HepG2 (cell line): ENCODE measurements around the gene SOCS7. TPM values are rescaled to one million over a fixed set of nuclear protein-coding genes. Genes with fewer than 3 reads are reported as not detected.

ENCODE experiments used
- ARID2 ChIP-seq: sonication (generic); formaldehyde crosslinking; IDR thresholded peaks from 2 replicates; pipeline ENCODE4 v1.8.1; 2022; ENCODE audit warnings: mild to moderate bottlenecking, missing genetic modification reagents, borderline replicate concordance
- CCDC6 ChIP-seq: sonication (generic); formaldehyde crosslinking; IDR thresholded peaks from 2 replicates; pipeline ENCODE4 v1.8.1; 2022; ENCODE audit warnings: mild to moderate bottlenecking, missing genetic modification reagents, moderate library complexity
- ELF3 ChIP-seq: IDR thresholded peaks from 2 replicates; pipeline ENCODE4 v1.6.1; 2016; ENCODE audit warnings: missing genetic modification reagents, missing compliant biosample characterization
- FOSL2 ChIP-seq: sonication (generic); formaldehyde crosslinking; IDR thresholded peaks from 2 replicates; pipeline ENCODE4 v1.4.0; 2020; ENCODE audit warnings: missing genetic modification reagents
- KIAA2018 ChIP-seq: sonication (generic); formaldehyde crosslinking; IDR thresholded peaks from 2 replicates; pipeline ENCODE4 v1.5.0; 2020; ENCODE audit warnings: mild to moderate bottlenecking, missing genetic modification reagents, borderline replicate concordance
- NFYC ChIP-seq: IDR thresholded peaks from 2 replicates; pipeline ENCODE4 v1.6.1; 2016; ENCODE audit warnings: missing genetic modification reagents, missing compliant biosample characterization
- TAF1 ChIP-seq: sonication (generic); formaldehyde crosslinking; IDR thresholded peaks from 2 replicates; pipeline ENCODE4 v1.4.0; 2020; ENCODE audit warnings: missing genetic modification reagents
- TGIF2 ChIP-seq: IDR thresholded peaks from 2 replicates; pipeline ENCODE4 v1.6.1; 2016; ENCODE audit warnings: control low read depth, missing compliant biosample characterization
- ZBTB25 ChIP-seq: IDR thresholded peaks from 2 replicates; pipeline ENCODE4 v1.6.1; 2018; ENCODE audit warnings: missing genetic modification reagents
- ZNF326 ChIP-seq: sonication (generic); formaldehyde crosslinking; IDR thresholded peaks from 2 replicates; pipeline ENCODE4 v1.4.0; 2020; ENCODE audit warnings: missing genetic modification reagents, borderline replicate concordance
- ZNF362 ChIP-seq: sonication (generic); formaldehyde crosslinking; IDR thresholded peaks from 2 replicates; pipeline ENCODE4 v1.4.0; 2020; ENCODE audit warnings: missing genetic modification reagents, mild to moderate bottlenecking, borderline replicate concordance
- polyA plus RNA-seq, 8 experiments: library from polyadenylated mRNA; depleted of rRNA in 3 of 8; stranded (reverse) in 7 of 8; unstranded in 1 of 8; fragments of >200 nt; fragmentation: Illumina TruSeq in 4 of 8; extraction: Trizol in 4 of 8; gene quantifications; 2 replicates each; pipeline versions ENCODE4 v1.2.1 to v1.2.3, GENCODE V29; 2011 to 2016; ENCODE audit warnings: low read depth in 4 of 8, missing spikeins in 1 of 8, mixed read lengths in 1 of 8; ENCODE audit not compliant: insufficient read depth in 1 of 8
- total RNA-seq, 5 experiments: library from RNA; depleted of rRNA; stranded (reverse); fragments of >200 nt; fragmentation: Illumina TruSeq; extraction: Trizol; gene quantifications; 2 replicates each; pipeline ENCODE4 v1.2.3, GENCODE V29; 2016; ENCODE audit warnings: low read depth in 1 of 5
- TF ChIP-seq, protein P1 (sequence below): sonication (generic); formaldehyde crosslinking; IDR thresholded peaks from 2 replicates; pipeline ENCODE4 v1.5.0; 2020; ENCODE audit warnings: missing genetic modification reagents
- TF ChIP-seq, protein P2 (sequence below): sonication (generic); formaldehyde crosslinking; IDR thresholded peaks from 2 replicates; pipeline ENCODE4 v1.5.0; 2020; ENCODE audit warnings: missing genetic modification reagents, mild to moderate bottlenecking, borderline replicate concordance

SOCS7 gene
- total and polyA plus RNA-seq, 2 of the 13 experiments (the other 11 are each of a cell fraction or from before 2014, with no cell fraction given), result 19.2 to 24.2 TPM

DNA sequence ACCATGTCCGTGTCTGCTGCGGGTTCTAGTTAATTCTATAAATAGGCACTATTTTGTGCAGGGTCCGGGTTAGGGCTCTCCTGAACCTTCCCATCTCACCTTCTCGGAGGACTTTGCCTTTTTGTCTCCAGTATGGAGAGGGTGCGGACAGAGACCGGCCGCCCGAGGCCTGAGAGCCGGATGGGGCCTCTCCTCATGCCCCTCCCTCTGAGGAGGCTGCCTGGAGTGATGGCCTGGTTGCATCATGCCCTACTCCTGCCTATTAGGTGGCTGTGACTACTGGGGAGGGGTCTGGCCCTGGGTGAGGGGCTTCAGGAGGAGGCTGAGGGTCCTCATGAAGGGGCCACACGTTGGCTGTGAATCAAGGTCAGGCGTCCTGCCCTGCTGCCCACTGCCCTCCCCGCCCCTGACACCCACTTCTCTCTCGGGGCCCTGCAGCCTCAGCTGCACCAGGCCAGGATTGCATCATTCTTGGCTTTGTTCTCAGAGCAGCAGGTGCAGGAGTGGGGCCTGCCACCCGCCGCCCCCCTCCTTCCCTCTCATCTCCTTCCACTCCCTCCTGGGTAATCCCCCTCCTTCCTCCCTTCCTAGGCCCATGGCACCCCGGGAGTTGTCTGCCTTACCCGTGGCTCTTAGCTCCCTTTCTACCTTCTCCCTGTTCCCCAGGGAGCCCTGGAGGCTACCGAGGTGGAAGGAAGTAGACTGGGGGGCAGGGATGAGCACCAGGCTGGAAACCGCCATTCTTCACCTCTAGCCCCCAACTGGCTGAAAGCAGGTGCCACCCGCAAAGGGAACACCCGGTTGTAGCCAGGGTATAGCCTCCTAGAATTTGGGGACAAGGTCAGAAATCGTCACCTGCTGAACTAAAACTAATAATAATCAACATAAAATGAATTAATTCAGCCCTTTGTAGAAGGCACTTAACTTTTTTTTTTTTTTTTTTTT is 63.9 kb downstream of the SOCS7 start (continued):
- no peak for TF ChIP-seq KIAA2018 (CRISPR knock-in tag)
- 0 out of 2 replicates have a peak, but pooled peaks have one; percentile 4 for TF ChIP-seq ZNF362
- peak; percentile 70; the same call in 1 of the 2 replicates for TF ChIP-seq TAF1 (CRISPR knock-in tag)
- peak; percentile 77 for TF ChIP-seq CCDC6
- TF ChIP-seq ZBTB25 (CRISPR knock-in tag), result peak; percentile 80
- peak; percentile 54; the same call in 1 of the 2 replicates for TF ChIP-seq ELF3 (CRISPR knock-in tag)
- no peak for TF ChIP-seq ZNF326
- 0 out of 2 replicates have a peak, but pooled peaks have one; percentile 3 for TF ChIP-seq NFYC (CRISPR knock-in tag)
- TF ChIP-seq, protein P1, sequence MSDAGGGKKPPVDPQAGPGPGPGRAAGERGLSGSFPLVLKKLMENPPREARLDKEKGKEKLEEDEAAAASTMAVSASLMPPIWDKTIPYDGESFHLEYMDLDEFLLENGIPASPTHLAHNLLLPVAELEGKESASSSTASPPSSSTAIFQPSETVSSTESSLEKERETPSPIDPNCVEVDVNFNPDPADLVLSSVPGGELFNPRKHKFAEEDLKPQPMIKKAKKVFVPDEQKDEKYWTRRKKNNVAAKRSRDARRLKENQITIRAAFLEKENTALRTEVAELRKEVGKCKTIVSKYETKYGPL (CRISPR knock-in tag), result peak; percentile 85
- 0 out of 2 replicates have a peak, but pooled peaks have one; percentile 21 for TF ChIP-seq ARID2 (CRISPR knock-in tag)
- peak; percentile 77 for TF ChIP-seq TGIF2 (CRISPR knock-in tag)
- TF ChIP-seq, protein P2, sequence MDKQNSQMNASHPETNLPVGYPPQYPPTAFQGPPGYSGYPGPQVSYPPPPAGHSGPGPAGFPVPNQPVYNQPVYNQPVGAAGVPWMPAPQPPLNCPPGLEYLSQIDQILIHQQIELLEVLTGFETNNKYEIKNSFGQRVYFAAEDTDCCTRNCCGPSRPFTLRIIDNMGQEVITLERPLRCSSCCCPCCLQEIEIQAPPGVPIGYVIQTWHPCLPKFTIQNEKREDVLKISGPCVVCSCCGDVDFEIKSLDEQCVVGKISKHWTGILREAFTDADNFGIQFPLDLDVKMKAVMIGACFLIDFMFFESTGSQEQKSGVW (CRISPR knock-in tag), result no peak
- peak; percentile 70; the same call in 1 of the 2 replicates for TF ChIP-seq FOSL2 (CRISPR knock-in tag)
